Transverse colon (tissue), 4 donors: ENCODE measurements around the gene FLVCR1. TPM values are rescaled to one million over a fixed set of nuclear protein-coding genes. Genes with fewer than 3 reads are reported as not detected.

Experiments
- DNase-seq: peaks from one replicate; pipeline ENCODE4 v3.0.0-alpha.2; 2019
- H3K27ac ChIP-seq, 4 donors: fragments of 200-600 bp; sonication (generic); 2 replicates each; pipeline ENCODE4 v1.5.1; 2016 to 2018; ENCODE audit warnings: inconsistent platforms in 4 of 4
- H3K27me3 ChIP-seq: fragments of 200-600 bp; sonication (generic); 2 replicates; pipeline ENCODE4 v1.5.1; 2017; ENCODE audit warnings: inconsistent platforms
- H3K36me3 ChIP-seq, 4 donors: fragments of 200-600 bp; sonication (generic); 2 replicates each; pipeline ENCODE4 v1.5.1; 2017 to 2019; ENCODE audit warnings: inconsistent platforms in 4 of 4
- H3K4me1 ChIP-seq, 4 donors: fragments of 200-600 bp; sonication (generic); 2 replicates each; pipeline ENCODE4 v1.5.1; 2017 to 2020; ENCODE audit warnings: inconsistent platforms in 4 of 4
- H3K4me3 ChIP-seq, 4 donors: fragments of 200-600 bp; sonication (generic); 1 replicate in 1 of 4; 2 replicates in 3 of 4; pipeline versions ENCODE4 v1.5.1 to v1.6.1; 2017 to 2019; ENCODE audit warnings: inconsistent platforms in 4 of 4
- H3K9me3 ChIP-seq, 2 donors: fragments of 200-600 bp; sonication (generic); 2 replicates each; pipeline ENCODE4 v1.5.1; 2017 to 2019; ENCODE audit warnings: inconsistent platforms in 2 of 2
- EP300 ChIP-seq: sonication (generic); formaldehyde crosslinking; IDR thresholded peaks from one replicate; pipeline ENCODE4 v1.6.1; 2017; ENCODE audit warnings: antibody characterized with exemption, low read depth
- POLR2A ChIP-seq: fragments of 450-650 bp; IDR thresholded peaks from one replicate; pipeline ENCODE4 v1.6.1; 2016; ENCODE audit warnings: antibody characterized with exemption, mild to moderate bottlenecking, moderate library complexity
- POLR2AphosphoS5 ChIP-seq, 3 donors: sonication (generic); formaldehyde crosslinking; IDR thresholded peaks; one replicate each; pipeline ENCODE4 v1.6.1; 2016; ENCODE audit warnings: antibody characterized with exemption in 3 of 3
- WGBS, 2 donors: methylation state at CpG; one replicate each; pipeline ENCODE4 v1.1.5; 2018; ENCODE audit warnings: low coverage in 1 of 2; 5-methylcytosine and 5-hydroxymethylcytosine counted together
- in situ Hi-C, 4 donors: fragments of 200-750 bp; cut with MboI; loops; one replicate each; pipeline versions ENCODE4 v1.15.0 to v1.15.1; 2017; ENCODE audit warnings: low sequenced_read_pairs in 3 of 4, low pct_ligation_motif_present in 1 of 4, low pct_unique_long_range_greater_than_20kb in 1 of 4
- intact Hi-C: fragments of 100-400 bp; cut with DNase I; formaldehyde crosslinking; loops from one replicate; pipeline ENCODE4 v1.15.1; 2023; ENCODE audit warnings: low total_unique reads
- total RNA-seq, 4 donors: library from RNA; depleted of rRNA; stranded (reverse); fragments of >200 nt; gene quantifications; one replicate each; pipeline ENCODE4 v1.1.0, GENCODE V29; 2016
- TF ChIP-seq, protein P1 (sequence below), 5 experiments: fragments of 200-600 bp in 3 of 5; fragments of 450-650 bp in 2 of 5; sonication (generic) in 3 of 5; IDR thresholded peaks; 1 replicate in 2 of 5; 2 replicates in 3 of 5; pipeline ENCODE4 v1.5.1; 2016 to 2017; ENCODE audit warnings: antibody characterized with exemption in 5 of 5, inconsistent platforms in 3 of 5, mild to moderate bottlenecking in 2 of 5, moderate library complexity in 1 of 5

FLVCR1 gene
- total RNA-seq, 4 donors from 2014 or later: 13.2 to 21.3 (median 17.3) TPM

DNA sequence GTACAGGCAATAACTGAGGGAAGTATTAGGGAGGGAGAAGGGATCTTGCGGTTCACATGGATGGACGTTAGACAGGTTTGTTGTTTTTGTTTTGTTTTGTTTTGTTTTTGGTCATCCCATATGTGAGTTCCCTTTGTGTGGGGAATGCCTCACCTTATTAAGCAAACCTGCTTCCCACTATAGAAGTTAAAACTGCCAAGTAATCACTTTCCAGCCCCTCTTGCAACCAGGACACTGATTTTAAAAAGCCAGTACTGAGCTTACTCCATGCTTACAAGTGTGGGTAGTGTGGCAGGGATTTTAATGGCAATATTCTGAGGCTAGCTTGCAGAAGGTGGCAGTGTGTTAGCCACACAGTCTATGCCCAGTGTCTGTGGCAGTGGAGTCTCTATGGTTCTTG lies 37.1 kb upstream of the FLVCR1 start:
- peaks cover 0 to 11% (median 7%) of the 10 kb centered on the region in 4 donors for H3K4me1 ChIP-seq
- no peaks in the 10 kb centered on the region for H3K27me3 ChIP-seq
- TF ChIP-seq POLR2A (no peak), POLR2AphosphoS5 (IDR thresholded peaks at IDR 0.05) (no peak), EP300 (no peak)
- TF ChIP-seq, protein P1, sequence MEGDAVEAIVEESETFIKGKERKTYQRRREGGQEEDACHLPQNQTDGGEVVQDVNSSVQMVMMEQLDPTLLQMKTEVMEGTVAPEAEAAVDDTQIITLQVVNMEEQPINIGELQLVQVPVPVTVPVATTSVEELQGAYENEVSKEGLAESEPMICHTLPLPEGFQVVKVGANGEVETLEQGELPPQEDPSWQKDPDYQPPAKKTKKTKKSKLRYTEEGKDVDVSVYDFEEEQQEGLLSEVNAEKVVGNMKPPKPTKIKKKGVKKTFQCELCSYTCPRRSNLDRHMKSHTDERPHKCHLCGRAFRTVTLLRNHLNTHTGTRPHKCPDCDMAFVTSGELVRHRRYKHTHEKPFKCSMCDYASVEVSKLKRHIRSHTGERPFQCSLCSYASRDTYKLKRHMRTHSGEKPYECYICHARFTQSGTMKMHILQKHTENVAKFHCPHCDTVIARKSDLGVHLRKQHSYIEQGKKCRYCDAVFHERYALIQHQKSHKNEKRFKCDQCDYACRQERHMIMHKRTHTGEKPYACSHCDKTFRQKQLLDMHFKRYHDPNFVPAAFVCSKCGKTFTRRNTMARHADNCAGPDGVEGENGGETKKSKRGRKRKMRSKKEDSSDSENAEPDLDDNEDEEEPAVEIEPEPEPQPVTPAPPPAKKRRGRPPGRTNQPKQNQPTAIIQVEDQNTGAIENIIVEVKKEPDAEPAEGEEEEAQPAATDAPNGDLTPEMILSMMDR (IDR thresholded peaks at IDR 0.05): no peak
- in situ Hi-C loops: loop anchor here in 3 of 4 donors (25.0 kb wide), 1 partner anchor 166 kb away; no protein-coding TSS in a partner anchor
- H3K4me3 ChIP-seq: no peak overlapping the region
- WGBS, 2 donors: 67 to 87% methylated on average over 2 of the region's 2 CpGs
- H3K27ac ChIP-seq: no peak overlapping the region
- H3K36me3 ChIP-seq: no peaks in the 10 kb centered on the region
- H3K9me3 ChIP-seq: peaks cover 11 to 12% of the 10 kb centered on the region in 2 donors
- no peak for DNase-seq
- intact Hi-C loops: no loop called here

DNA sequence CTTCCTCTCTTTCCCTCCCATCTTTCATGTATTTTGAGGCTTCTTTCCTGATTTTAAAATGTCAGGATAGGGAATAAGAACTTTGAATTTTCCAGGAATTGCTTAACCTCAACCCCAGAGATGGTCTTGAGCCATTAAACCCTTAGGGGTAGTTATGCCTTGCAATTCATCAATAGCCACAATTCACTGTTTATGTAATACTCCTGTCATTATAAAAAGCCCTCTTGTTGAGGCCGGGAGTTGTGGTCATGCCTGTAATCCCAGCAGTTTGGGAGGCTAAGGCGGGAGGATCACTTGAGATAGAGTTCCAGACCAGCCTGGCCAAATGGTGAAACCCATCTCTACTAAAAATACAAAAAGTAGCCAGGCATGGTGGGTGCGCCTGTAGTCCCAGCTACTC lies 35.1 kb upstream of the FLVCR1 start:
- peaks cover 12 to 15% of the 10 kb centered on the region in 2 donors for H3K9me3 ChIP-seq
- in situ Hi-C loops (loop anchor here in 3 of 4 donors (25.0 kb wide), 1 partner anchor 164 kb away; no protein-coding TSS in a partner anchor), intact Hi-C loops (no loop called here)
- no peak for TF ChIP-seq EP300
- TF ChIP-seq, protein P1 (IDR thresholded peaks at IDR 0.05): no peak
- no peak for TF ChIP-seq POLR2AphosphoS5 (IDR thresholded peaks at IDR 0.05)
- no peak for TF ChIP-seq POLR2A
- no peak overlapping the region for H3K4me3 ChIP-seq
- H3K27me3 ChIP-seq: no peaks in the 10 kb centered on the region
- peaks cover 0 to 6% (median 3%) of the 10 kb centered on the region in 4 donors for H3K4me1 ChIP-seq
- H3K36me3 ChIP-seq: no peaks in the 10 kb centered on the region
- no peak for DNase-seq
- WGBS, 2 donors: 89 to 100% methylated on average over 3 of the region's 3 CpGs
- H3K27ac ChIP-seq: no peak overlapping the region

DNA sequence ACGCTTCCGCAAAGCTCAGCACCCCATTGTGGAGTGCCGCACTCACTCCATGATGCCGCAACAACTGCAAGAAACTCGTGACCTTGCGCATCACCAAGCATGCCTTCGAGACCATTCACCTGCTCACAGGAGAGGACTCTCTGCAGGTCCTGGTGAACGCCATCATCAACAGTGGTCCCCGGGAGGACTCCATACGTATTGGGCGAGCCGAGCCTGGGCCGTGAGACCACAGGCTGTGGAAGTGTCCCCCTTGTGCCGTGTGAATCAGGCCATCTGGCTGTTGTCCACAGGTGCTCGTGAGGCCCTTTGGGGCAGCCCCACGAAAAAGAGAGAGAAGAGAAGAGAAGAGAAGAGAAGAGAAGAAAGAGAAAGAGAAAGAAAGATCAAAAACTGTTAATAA lies 33.9 kb upstream of the FLVCR1 start:
- H3K4me3 ChIP-seq: no peak overlapping the region
- WGBS, 2 donors: 97 to 98% methylated on average over 8 to 16 of the region's 16 CpGs
- no peak overlapping the region for H3K27ac ChIP-seq
- no peaks in the 10 kb centered on the region for H3K36me3 ChIP-seq
- H3K4me1 ChIP-seq: peaks cover 0 to 18% (median 8%) of the 10 kb centered on the region in 4 donors
- H3K9me3 ChIP-seq: peaks cover 12 to 15% of the 10 kb centered on the region in 2 donors
- no peaks in the 10 kb centered on the region for H3K27me3 ChIP-seq
- intact Hi-C loops: no loop called here
- no peak for DNase-seq
- TF ChIP-seq EP300: no peak
- TF ChIP-seq, protein P1 (IDR thresholded peaks at IDR 0.05): no peak
- no peak for TF ChIP-seq POLR2AphosphoS5 (IDR thresholded peaks at IDR 0.05)
- TF ChIP-seq POLR2A: no peak
- in situ Hi-C loops: loop anchor here in 3 of 4 donors (25.0 kb wide), 1 partner anchor 163 kb away; no protein-coding TSS in a partner anchor

DNA sequence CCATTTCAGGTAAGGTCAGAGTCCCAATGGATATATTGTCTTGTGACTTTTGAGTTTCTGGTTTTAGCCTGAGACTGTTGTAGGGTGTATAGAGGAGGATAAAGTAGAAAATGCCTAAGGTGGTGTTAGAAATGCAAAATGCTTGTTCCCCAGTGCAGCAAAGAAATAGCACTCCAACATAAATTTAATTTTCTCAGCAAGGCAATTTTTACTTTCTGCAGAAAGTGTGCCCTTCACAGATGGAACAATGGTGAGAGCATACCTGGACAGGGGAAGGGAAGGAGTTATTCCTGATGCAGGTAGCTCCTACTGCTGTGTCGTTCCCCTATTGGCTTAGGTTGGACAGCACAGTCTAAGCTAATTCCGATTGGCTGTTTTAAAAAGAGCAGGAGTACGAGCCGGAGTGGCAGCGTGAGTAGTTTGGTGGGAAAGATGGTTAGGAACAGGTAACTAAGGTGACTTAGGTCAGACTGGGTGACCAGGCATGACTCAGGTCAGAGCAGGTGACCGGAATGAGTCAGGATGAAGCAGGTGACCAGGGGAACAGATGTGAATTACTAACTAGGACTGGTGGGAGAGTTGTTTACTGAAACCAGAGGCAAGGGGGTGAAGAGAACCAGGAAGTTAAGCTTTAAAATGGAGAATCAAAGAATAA lies 32.1 kb upstream of the FLVCR1 start:
- Histone ChIP-seq H3K9me3 (peaks cover 12 to 15% of the 10 kb centered on the region in 2 donors), H3K27me3 (no peaks in the 10 kb centered on the region), H3K4me1 (peaks cover 0 to 19% (median 8%) of the 10 kb centered on the region in 4 donors), H3K4me3 (no peak overlapping the region), H3K27ac (no peak overlapping the region), H3K36me3 (no peaks in the 10 kb centered on the region)
- DNase-seq: no peak
- WGBS, 2 donors: 93 to 94% methylated on average over 6 of the region's 6 CpGs
- intact Hi-C loops: no loop called here
- in situ Hi-C loops: no loop called here
- TF ChIP-seq POLR2AphosphoS5 (IDR thresholded peaks at IDR 0.05) (no peak), EP300 (no peak), POLR2A (no peak)
- TF ChIP-seq, protein P1 (IDR thresholded peaks at IDR 0.05): no peak
